ENCODE data around the gene RAN.
A peak's percentile ranks its signal among the peaks of the same experiment; 100 is the strongest.

RAN gene

GRCh38 chr12:130829391-130830245, 42.2 kb upstream of the RAN start:
- Histone ChIP-seq H3K18ac (ENCODE audit: low read length) (no peak overlapping the region), H4K8ac (ENCODE audit: low read depth, low read length) (no peak overlapping the region), H3K4ac (ENCODE audit: low read depth, low read length) (no peak overlapping the region), H3K27me3 (ENCODE audit: insufficient read depth, low read length, poor library complexity) (no peaks in the 10 kb centered on the region), H2BK120ac (ENCODE audit: low read depth, low read length) (no peak overlapping the region), H3K36me3 (ENCODE audit: control insufficient read depth, insufficient read depth, low read length) (no peaks in the 10 kb centered on the region), H3K56ac (ENCODE audit: low read length) (peak overlapping the region; percentile 15), H2BK5ac (ENCODE audit: low read length) (no peak overlapping the region), H3K79me1 (ENCODE audit: low read length) (peaks cover 19% of the 10 kb centered on the region), H3K79me2 (ENCODE audit: control insufficient read depth, insufficient read depth, low read length) (peaks cover 18% of the 10 kb centered on the region), H2AK5ac (ENCODE audit: low read length) (no peak overlapping the region), H3K4me3 (ENCODE audit: low read length) (no peak overlapping the region), H3K9ac (ENCODE audit: low read length) (no peak overlapping the region), H2BK15ac (replicated peaks; ENCODE audit: low read depth) (no peak overlapping the region), H3K4me2 (ENCODE audit: low read length) (no peak overlapping the region), H3K27ac (ENCODE audit: low read depth, low read length) (no peak overlapping the region), H4K5ac (ENCODE audit: low read length) (no peak overlapping the region), H3K23ac (ENCODE audit: low read length) (peak overlapping the region; percentile 7), H3K4me1 (ENCODE audit: control insufficient read depth, low read depth, low read length) (peaks cover 4% of the 10 kb centered on the region)
- DNase-seq: no peak
- no CpG with 5 or more reads among the region's 17 CpGs for WGBS (ENCODE audit: extremely low coverage, insufficient coverage, low lambda C conversion rate)

GRCh38 chr12:130830246-130830551, 41.7 kb upstream of the RAN start:
- no peak overlapping the region for H2BK15ac ChIP-seq (replicated peaks; ENCODE audit: low read depth)
- H3K4me1 ChIP-seq (ENCODE audit: control insufficient read depth, low read depth, low read length): peaks cover 4% of the 10 kb centered on the region
- H3K56ac ChIP-seq (ENCODE audit: low read length): no peak overlapping the region
- no peak overlapping the region for H4K5ac ChIP-seq (ENCODE audit: low read length)
- H2BK5ac ChIP-seq (ENCODE audit: low read length): no peak overlapping the region
- H2AK5ac ChIP-seq (ENCODE audit: low read length): no peak overlapping the region
- no peak overlapping the region for H3K4me3 ChIP-seq (ENCODE audit: low read length)
- H3K79me2 ChIP-seq (ENCODE audit: control insufficient read depth, insufficient read depth, low read length): peaks cover 18% of the 10 kb centered on the region
- H3K23ac ChIP-seq (ENCODE audit: low read length): peak overlapping the region; percentile 7
- no peak overlapping the region for H2BK120ac ChIP-seq (ENCODE audit: low read depth, low read length)
- H3K27me3 ChIP-seq (ENCODE audit: insufficient read depth, low read length, poor library complexity): no peaks in the 10 kb centered on the region
- no peak overlapping the region for H3K4ac ChIP-seq (ENCODE audit: low read depth, low read length)
- no peak for DNase-seq
- no peaks in the 10 kb centered on the region for H3K36me3 ChIP-seq (ENCODE audit: control insufficient read depth, insufficient read depth, low read length)
- H3K18ac ChIP-seq (ENCODE audit: low read length): no peak overlapping the region
- WGBS (ENCODE audit: extremely low coverage, insufficient coverage, low lambda C conversion rate): no CpG with 5 or more reads among the region's 14 CpGs
- H3K9ac ChIP-seq (ENCODE audit: low read length): no peak overlapping the region
- no peak overlapping the region for H3K4me2 ChIP-seq (ENCODE audit: low read length)
- H4K8ac ChIP-seq (ENCODE audit: low read depth, low read length): no peak overlapping the region
- peaks cover 19% of the 10 kb centered on the region for H3K79me1 ChIP-seq (ENCODE audit: low read length)
- no peak overlapping the region for H3K27ac ChIP-seq (ENCODE audit: low read depth, low read length)

DNA sequence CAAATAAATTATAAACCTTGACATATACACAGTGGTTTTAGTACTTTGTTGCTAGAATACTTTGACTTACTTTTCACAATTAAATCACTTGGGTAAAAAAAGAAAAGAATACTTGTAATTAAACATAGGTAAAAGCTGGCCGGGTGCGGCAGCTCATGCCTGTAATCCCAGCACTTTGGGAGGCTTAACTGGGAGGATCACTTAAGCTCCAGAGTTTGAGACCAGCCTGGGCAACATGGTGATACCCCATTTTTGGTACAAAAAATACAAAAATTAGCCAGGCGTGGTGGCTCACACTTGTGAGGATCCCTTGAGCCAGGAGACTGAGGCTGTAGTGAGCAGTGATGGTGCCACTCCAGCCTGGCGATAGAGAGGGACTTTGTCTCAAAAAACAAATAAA, 40.6 kb upstream of the RAN start:
- H4K8ac ChIP-seq (ENCODE audit: low read depth, low read length): no peak overlapping the region
- no peaks in the 10 kb centered on the region for H3K36me3 ChIP-seq (ENCODE audit: control insufficient read depth, insufficient read depth, low read length)
- H3K23ac ChIP-seq (ENCODE audit: low read length): no peak overlapping the region
- WGBS (ENCODE audit: extremely low coverage, insufficient coverage, low lambda C conversion rate): no CpG with 5 or more reads among the region's 4 CpGs
- H2BK5ac ChIP-seq (ENCODE audit: low read length): no peak overlapping the region
- H3K56ac ChIP-seq (ENCODE audit: low read length): no peak overlapping the region
- H3K9ac ChIP-seq (ENCODE audit: low read length): no peak overlapping the region
- H3K4me3 ChIP-seq (ENCODE audit: low read length): no peak overlapping the region
- H3K4me1 ChIP-seq (ENCODE audit: control insufficient read depth, low read depth, low read length): peaks cover 4% of the 10 kb centered on the region
- H3K27ac ChIP-seq (ENCODE audit: low read depth, low read length): no peak overlapping the region
- H2AK5ac ChIP-seq (ENCODE audit: low read length): no peak overlapping the region
- no peak overlapping the region for H3K18ac ChIP-seq (ENCODE audit: low read length)
- no peak overlapping the region for H3K4me2 ChIP-seq (ENCODE audit: low read length)
- H2BK15ac ChIP-seq (replicated peaks; ENCODE audit: low read depth): no peak overlapping the region
- H3K79me2 ChIP-seq (ENCODE audit: control insufficient read depth, insufficient read depth, low read length): peaks cover 20% of the 10 kb centered on the region
- H3K27me3 ChIP-seq (ENCODE audit: insufficient read depth, low read length, poor library complexity): no peaks in the 10 kb centered on the region
- H3K79me1 ChIP-seq (ENCODE audit: low read length): peaks cover 21% of the 10 kb centered on the region
- no peak overlapping the region for H3K4ac ChIP-seq (ENCODE audit: low read depth, low read length)
- DNase-seq: no peak
- H2BK120ac ChIP-seq (ENCODE audit: low read depth, low read length): no peak overlapping the region
- no peak overlapping the region for H4K5ac ChIP-seq (ENCODE audit: low read length)

DNA sequence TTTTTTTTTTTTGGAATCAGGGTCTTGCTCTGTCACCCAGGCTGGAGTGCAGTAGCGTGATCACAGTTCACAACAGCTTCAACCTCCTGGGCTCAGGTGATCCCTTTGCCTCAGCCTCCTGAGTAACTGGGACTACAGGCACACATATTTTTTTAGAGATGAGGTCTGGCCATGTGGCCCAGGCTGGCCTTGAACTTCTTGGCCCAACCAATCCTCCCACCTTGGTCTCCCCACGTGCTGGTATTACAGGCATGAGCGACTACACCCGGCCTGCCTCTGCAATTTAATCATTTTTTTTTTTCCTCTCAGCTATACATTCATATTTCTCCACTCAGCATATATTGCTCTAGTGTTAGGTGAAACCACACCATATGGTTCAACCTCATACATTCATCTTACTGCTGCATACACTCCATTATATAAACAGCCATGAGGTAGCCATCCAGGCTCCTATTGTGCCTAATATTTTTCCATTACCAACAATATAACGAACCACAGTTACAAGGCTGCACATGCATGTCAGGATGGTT, 39.9 kb upstream of the RAN start:
- H4K8ac ChIP-seq (ENCODE audit: low read depth, low read length): no peak overlapping the region
- no CpG with 5 or more reads among the region's 5 CpGs for WGBS (ENCODE audit: extremely low coverage, insufficient coverage, low lambda C conversion rate)
- H4K5ac ChIP-seq (ENCODE audit: low read length): no peak overlapping the region
- H2BK120ac ChIP-seq (ENCODE audit: low read depth, low read length): no peak overlapping the region
- peaks cover 21% of the 10 kb centered on the region for H3K79me2 ChIP-seq (ENCODE audit: control insufficient read depth, insufficient read depth, low read length)
- no peak overlapping the region for H3K27ac ChIP-seq (ENCODE audit: low read depth, low read length)
- no peak overlapping the region for H3K4me2 ChIP-seq (ENCODE audit: low read length)
- H2BK15ac ChIP-seq (replicated peaks; ENCODE audit: low read depth): no peak overlapping the region
- no peak overlapping the region for H3K4ac ChIP-seq (ENCODE audit: low read depth, low read length)
- no peak for DNase-seq
- H3K18ac ChIP-seq (ENCODE audit: low read length): no peak overlapping the region
- no peak overlapping the region for H3K56ac ChIP-seq (ENCODE audit: low read length)
- H3K36me3 ChIP-seq (ENCODE audit: control insufficient read depth, insufficient read depth, low read length): no peaks in the 10 kb centered on the region
- peaks cover 4% of the 10 kb centered on the region for H3K4me1 ChIP-seq (ENCODE audit: control insufficient read depth, low read depth, low read length)
- no peak overlapping the region for H3K4me3 ChIP-seq (ENCODE audit: low read length)
- H2AK5ac ChIP-seq (ENCODE audit: low read length): no peak overlapping the region
- H3K23ac ChIP-seq (ENCODE audit: low read length): no peak overlapping the region
- peaks cover 23% of the 10 kb centered on the region for H3K79me1 ChIP-seq (ENCODE audit: low read length)
- no peak overlapping the region for H3K9ac ChIP-seq (ENCODE audit: low read length)
- no peaks in the 10 kb centered on the region for H3K27me3 ChIP-seq (ENCODE audit: insufficient read depth, low read length, poor library complexity)
- no peak overlapping the region for H2BK5ac ChIP-seq (ENCODE audit: low read length)

GRCh38 chr12:130832561-130833209, 39.2 kb upstream of the RAN start:
- H2AK5ac ChIP-seq (ENCODE audit: low read length): no peak overlapping the region
- H2BK5ac ChIP-seq (ENCODE audit: low read length): no peak overlapping the region
- no peak overlapping the region for H3K27ac ChIP-seq (ENCODE audit: low read depth, low read length)
- no peaks in the 10 kb centered on the region for H3K27me3 ChIP-seq (ENCODE audit: insufficient read depth, low read length, poor library complexity)
- no peak for DNase-seq
- no peak overlapping the region for H4K5ac ChIP-seq (ENCODE audit: low read length)
- no peak overlapping the region for H4K8ac ChIP-seq (ENCODE audit: low read depth, low read length)
- peak overlapping the region; percentile 29 for H3K23ac ChIP-seq (ENCODE audit: low read length)
- H3K4me1 ChIP-seq (ENCODE audit: control insufficient read depth, low read depth, low read length): peaks cover 4% of the 10 kb centered on the region
- no peak overlapping the region for H3K4ac ChIP-seq (ENCODE audit: low read depth, low read length)
- WGBS (ENCODE audit: extremely low coverage, insufficient coverage, low lambda C conversion rate): no CpG with 5 or more reads among the region's 17 CpGs
- no peak overlapping the region for H2BK15ac ChIP-seq (replicated peaks; ENCODE audit: low read depth)
- no peak overlapping the region for H2BK120ac ChIP-seq (ENCODE audit: low read depth, low read length)
- peaks cover 25% of the 10 kb centered on the region for H3K79me1 ChIP-seq (ENCODE audit: low read length)
- no peak overlapping the region for H3K56ac ChIP-seq (ENCODE audit: low read length)
- H3K36me3 ChIP-seq (ENCODE audit: control insufficient read depth, insufficient read depth, low read length): no peaks in the 10 kb centered on the region
- H3K9ac ChIP-seq (ENCODE audit: low read length): no peak overlapping the region
- H3K4me3 ChIP-seq (ENCODE audit: low read length): no peak overlapping the region
- H3K79me2 ChIP-seq (ENCODE audit: control insufficient read depth, insufficient read depth, low read length): peaks cover 23% of the 10 kb centered on the region
- no peak overlapping the region for H3K18ac ChIP-seq (ENCODE audit: low read length)
- no peak overlapping the region for H3K4me2 ChIP-seq (ENCODE audit: low read length)

Data from mesendoderm (in vitro differentiated cells).